Measurements from ENCODE around the gene PPP1CA.

GRCh38 chr11:67357831-67358670 lies 43.6 kb downstream of the PPP1CA start:
- TF ChIP-seq EZH2phosphoT487 (IDR thresholded peaks at IDR 0.05; ENCODE audit: insufficient read depth, low read depth) (no peak), EZH2 (IDR thresholded peaks at IDR 0.05; ENCODE audit: insufficient read depth, poor library complexity, severe bottlenecking) (no peak)
